Spleen (tissue), 11 donors: Measurements from ENCODE around the gene ST6GALNAC2. TPM values are rescaled to one million over a fixed set of nuclear protein-coding genes. Genes with fewer than 3 reads are reported as not detected.
"Not testable (repeated sequence)": the region's sequence is repeated elsewhere in the genome, so short reads cannot be mapped to it uniquely, and the experiment has no call there.

Experiments
- DNase-seq: peaks from one replicate; pipeline ENCODE4 v3.0.0-alpha.2; 2020
- H3K27ac ChIP-seq, 8 donors: fragments of 200-600 bp; sonication (generic) in 7 of 8; 1 replicate in 4 of 8; 2 replicates in 4 of 8; pipeline versions ENCODE4 v1.5.0 to v1.8.0; 2016 to 2021; ENCODE audit warnings: inconsistent platforms in 4 of 8, mild to moderate bottlenecking in 4 of 8, moderate library complexity in 1 of 8
- H3K27me3 ChIP-seq, 7 donors: fragments of 200-600 bp; sonication (generic) in 6 of 7; replicated peaks in 1 of 7; 1 replicate in 4 of 7; 2 replicates in 3 of 7; pipeline versions ENCODE4 v1.5.0 to v1.8.0; 2016 to 2021; ENCODE audit warnings: inconsistent platforms in 3 of 7, mild to moderate bottlenecking in 1 of 7
- H3K36me3 ChIP-seq, 6 donors: fragments of 200-600 bp; sonication (generic) in 5 of 6; 1 replicate in 4 of 6; 2 replicates in 2 of 6; pipeline versions ENCODE4 v1.5.0 to v1.8.0; 2016 to 2021; ENCODE audit warnings: inconsistent platforms in 2 of 6
- H3K4me1 ChIP-seq, 6 donors: fragments of 200-600 bp; sonication (generic) in 5 of 6; 1 replicate in 3 of 6; 2 replicates in 3 of 6; pipeline versions ENCODE4 v1.5.0 to v1.8.0; 2016 to 2021; ENCODE audit warnings: inconsistent platforms in 3 of 6
- H3K4me3 ChIP-seq, 8 donors: fragments of 200-600 bp; sonication (generic) in 7 of 8; 1 replicate in 4 of 8; 2 replicates in 4 of 8; pipeline versions ENCODE4 v1.5.0 to v1.8.0; 2016 to 2021; ENCODE audit warnings: inconsistent platforms in 4 of 8, mild to moderate bottlenecking in 4 of 8, moderate library complexity in 2 of 8
- H3K9me3 ChIP-seq, 8 donors: fragments of 200-600 bp; sonication (generic) in 7 of 8; 1 replicate in 4 of 8; 2 replicates in 4 of 8; pipeline versions ENCODE4 v1.5.0 to v1.8.0; 2016 to 2021; ENCODE audit warnings: inconsistent platforms in 4 of 8
- CTCF ChIP-seq, 11 experiments: fragments of 200-600 bp in 7 of 11; fragments of 450-650 bp in 4 of 11; sonication (generic) in 4 of 11; IDR thresholded peaks in 8 of 11; conservative IDR thresholded peaks in 3 of 11; 1 replicate in 7 of 11; 2 replicates in 4 of 11; pipeline versions ENCODE4 v1.4.0 to v1.8.0; 2016 to 2021; ENCODE audit warnings: antibody characterized with exemption in 11 of 11, inconsistent platforms in 4 of 11, mild to moderate bottlenecking in 1 of 11
- POLR2A ChIP-seq, 3 donors: fragments of 450-650 bp; IDR thresholded peaks; one replicate each; pipeline ENCODE4 v1.5.1; 2017; ENCODE audit warnings: antibody characterized with exemption in 3 of 3, mild to moderate bottlenecking in 1 of 3
- POLR2AphosphoS5 ChIP-seq, 3 donors: sonication (generic); formaldehyde crosslinking; IDR thresholded peaks; one replicate each; pipeline ENCODE4 v1.5.1; 2017; ENCODE audit warnings: antibody characterized with exemption in 3 of 3
- WGBS, 5 donors: extraction: QIAGEN DNeasy Blood & Tissue Kit in 3 of 5; methylation state at CpG; one replicate each; pipeline versions ENCODE4 v1.1.5 to v1.1.7; 2013 to 2018; 5-methylcytosine and 5-hydroxymethylcytosine counted together
- intact Hi-C: fragments of 100-400 bp; cut with DNase I; formaldehyde crosslinking; loops from one replicate; pipeline ENCODE4 v1.15.0; 2023; ENCODE audit warnings: low total_unique reads
- polyA plus RNA-seq, 3 donors: library from polyadenylated mRNA; stranded (reverse); fragments of 200-250 nt; gene quantifications; one replicate each; pipeline ENCODE4 v1.2.1, GENCODE V29; 2013
- total RNA-seq, 7 donors: library from RNA; depleted of rRNA in 3 of 7; stranded (reverse); fragments of >200 nt in 3 of 7; fragmentation: NEBNext Ultra II Directional in 4 of 7; extraction: Animal tissue kit (Norgen Biotek cat#: 25700) in 4 of 7; gene quantifications; one replicate each; pipeline versions ENCODE4 v1.1.0 to v1.2.1, GENCODE V29; 2016 to 2021
- donor health status: healthy with polysubstance abuse.
- donor health status: DM: no; HTN: no; CAD: no; lungs with moderate emphysema.
- donor health status: DM: no; HTN: no; CAD: no.
- donor health status: Bipolar disorder and iron deficiency.
- donor health status: healthy.
- donor health status: DM: no; HTN: no; CAD: no.
- donor health status: DM: yes; HTN: yes; CAD: no.

Gene ST6GALNAC2
- total and polyA plus RNA-seq, 10 donors: 1.1 to 15.7 (median 8.7) TPM

- no peak overlapping the region for H3K4me3 ChIP-seq
- H3K27ac ChIP-seq: no peak overlapping the region
- H3K4me1 ChIP-seq: no peaks in the 10 kb centered on the region
- DNase-seq: no peak
- 87 to 94% (median 92%) methylated on average over 15 to 28 of the region's 28 CpGs for WGBS, 5 donors
- intact Hi-C loops: no loop called here
- H3K36me3 ChIP-seq: no peaks in the 10 kb centered on the region
- H3K27me3 ChIP-seq: no peaks in the 10 kb centered on the region
- H3K9me3 ChIP-seq: peaks cover 0 to 7% (median 0%) of the 10 kb centered on the region in 8 donors
- TF ChIP-seq POLR2A (IDR thresholded peaks at IDR 0.05) (no peak), CTCF (IDR thresholded peaks at IDR 0.05 in 8 of 11, conservative IDR thresholded peaks at IDR 0.05 in 3 of 11) (no peak), POLR2AphosphoS5 (IDR thresholded peaks at IDR 0.05) (no peak)
Observed at GRCh38 chr17:76614912-76615617, 29.4 kb upstream of the ST6GALNAC2 start.

GRCh38 chr17:76614064-76614759 lies 28.6 kb upstream of the ST6GALNAC2 start:
- intact Hi-C loops, DNase-seq, H3K27ac ChIP-seq, H3K36me3 ChIP-seq, H3K9me3 ChIP-seq, H3K4me3 ChIP-seq, H3K4me1 ChIP-seq, H3K27me3 ChIP-seq: not testable (repeated sequence)
- WGBS, 5 donors: 65 to 67% (median 66%) methylated on average over 10 to 13 of the region's 13 CpGs

- Histone ChIP-seq H3K36me3 (no peaks in the 10 kb centered on the region), H3K27me3 (no peaks in the 10 kb centered on the region), H3K4me1 (no peaks in the 10 kb centered on the region), H3K4me3 (no peak overlapping the region), H3K9me3 (peaks cover 0 to 7% (median 0%) of the 10 kb centered on the region in 8 donors), H3K27ac (no peak overlapping the region)
- intact Hi-C loops: no loop called here
- DNase-seq: no peak
- TF ChIP-seq POLR2AphosphoS5 (IDR thresholded peaks at IDR 0.05) (no peak), POLR2A (IDR thresholded peaks at IDR 0.05) (no peak), CTCF (IDR thresholded peaks at IDR 0.05 in 8 of 11, conservative IDR thresholded peaks at IDR 0.05 in 3 of 11) (no peak)
- WGBS, 5 donors: 71 to 86% (median 78%) methylated on average over 15 to 17 of the region's 17 CpGs
Observed at GRCh38 chr17:76612977-76613851, 27.6 kb upstream of the ST6GALNAC2 start.

GRCh38 chr17:76612465-76612864 lies 26.8 kb upstream of the ST6GALNAC2 start:
- H3K4me1 ChIP-seq: no peaks in the 10 kb centered on the region

More at GRCh38 chr17:76612465-76612864, 26.8 kb upstream of the ST6GALNAC2 start:
- DNase-seq: no peak
- Histone ChIP-seq H3K27ac (no peak overlapping the region), H3K4me3 (no peak overlapping the region), H3K36me3 (no peaks in the 10 kb centered on the region), H3K27me3 (no peaks in the 10 kb centered on the region), H3K9me3 (peaks cover 0 to 7% (median 0%) of the 10 kb centered on the region in 8 donors)
- intact Hi-C loops: no loop called here
- TF ChIP-seq POLR2A (IDR thresholded peaks at IDR 0.05): no peak
- TF ChIP-seq POLR2AphosphoS5 (IDR thresholded peaks at IDR 0.05): no peak
- no peak for TF ChIP-seq CTCF (IDR thresholded peaks at IDR 0.05 in 8 of 11, conservative IDR thresholded peaks at IDR 0.05 in 3 of 11)
- 83 to 95% (median 90%) methylated on average over 4 of the region's 4 CpGs for whole genome bisulfite sequencing, 5 donors
